ENCODE data around the gene TAF10.
A peak's percentile ranks its signal among the peaks of the same experiment; 100 is the strongest.

The TAF10 gene

GRCh38 chr11:6612213-6613041, at the start of gene TAF10:
Gene TAF10 (minus strand): TSS chr11:6612216. CDS start chr11:6612189, 27 bp downstream.
- Histone ChIP-seq H3K27me3 (ENCODE audit: control insufficient read depth, insufficient read depth, low read length) (no peaks in the 10 kb centered on the region), H3K36me3 (ENCODE audit: control insufficient read depth, insufficient read depth, low read length) (peaks cover 42% of the 10 kb centered on the region), H3K9ac (ENCODE audit: low read length) (peak within 1 kb of the TSS; percentile 69), H3K4me1 (ENCODE audit: control insufficient read depth, insufficient read depth, low read length) (peaks cover 41% of the 10 kb centered on the region), H3K4me3 (ENCODE audit: low read length) (peak within 1 kb of the TSS; percentile 73), H3K27ac (ENCODE audit: low read depth, low read length) (peak within 1 kb of the TSS; percentile 99)

- Histone ChIP-seq H3K4me3 (ENCODE audit: low read length) (no peak overlapping the region), H3K36me3 (ENCODE audit: control insufficient read depth, insufficient read depth, low read length) (no peaks in the 10 kb centered on the region), H3K9ac (ENCODE audit: low read length) (no peak overlapping the region), H3K4me1 (ENCODE audit: control insufficient read depth, insufficient read depth, low read length) (peaks cover 8% of the 10 kb centered on the region), H3K27ac (ENCODE audit: low read depth, low read length) (no peak overlapping the region), H3K27me3 (ENCODE audit: control insufficient read depth, insufficient read depth, low read length) (peaks cover 4% of the 10 kb centered on the region)
Measured at GRCh38 chr11:6660712-6661111, 48.7 kb upstream of the TAF10 start.

DNA sequence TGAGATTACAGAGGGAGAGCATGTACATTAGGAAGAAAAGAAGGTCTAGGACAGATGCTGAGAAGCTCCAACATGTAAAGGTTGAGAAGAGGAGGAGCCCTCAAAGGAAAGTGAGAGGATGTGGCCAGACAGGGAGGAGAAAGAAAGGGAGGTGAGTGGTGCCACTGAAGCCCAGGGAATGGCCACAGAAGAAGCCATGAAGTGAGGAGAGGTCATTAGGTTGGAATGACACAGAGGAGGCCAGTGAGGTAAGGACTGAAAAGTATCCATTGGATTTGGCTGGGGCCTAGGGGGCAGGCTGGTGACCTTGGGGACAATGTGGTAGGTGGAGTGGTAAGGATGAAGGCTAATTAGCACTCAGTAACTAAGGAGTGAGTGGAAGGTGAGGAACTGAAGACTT, 46.6 kb upstream of the TAF10 start:
- H3K9ac ChIP-seq (ENCODE audit: low read length): no peak overlapping the region
- H3K27me3 ChIP-seq (ENCODE audit: control insufficient read depth, insufficient read depth, low read length): peaks cover 4% of the 10 kb centered on the region
- H3K4me1 ChIP-seq (ENCODE audit: control insufficient read depth, insufficient read depth, low read length): peaks cover 14% of the 10 kb centered on the region
- H3K36me3 ChIP-seq (ENCODE audit: control insufficient read depth, insufficient read depth, low read length): no peaks in the 10 kb centered on the region
- H3K27ac ChIP-seq (ENCODE audit: low read depth, low read length): no peak overlapping the region
- no peak overlapping the region for H3K4me3 ChIP-seq (ENCODE audit: low read length)

- Histone ChIP-seq H3K36me3 (ENCODE audit: control insufficient read depth, insufficient read depth, low read length) (no peaks in the 10 kb centered on the region), H3K4me3 (ENCODE audit: low read length) (no peak overlapping the region), H3K9ac (ENCODE audit: low read length) (no peak overlapping the region), H3K27ac (ENCODE audit: low read depth, low read length) (no peak overlapping the region), H3K4me1 (ENCODE audit: control insufficient read depth, insufficient read depth, low read length) (peaks cover 9% of the 10 kb centered on the region), H3K27me3 (ENCODE audit: control insufficient read depth, insufficient read depth, low read length) (peaks cover 4% of the 10 kb centered on the region)
Measured at GRCh38 chr11:6657346-6657745, 45.3 kb upstream of the TAF10 start.

DNA sequence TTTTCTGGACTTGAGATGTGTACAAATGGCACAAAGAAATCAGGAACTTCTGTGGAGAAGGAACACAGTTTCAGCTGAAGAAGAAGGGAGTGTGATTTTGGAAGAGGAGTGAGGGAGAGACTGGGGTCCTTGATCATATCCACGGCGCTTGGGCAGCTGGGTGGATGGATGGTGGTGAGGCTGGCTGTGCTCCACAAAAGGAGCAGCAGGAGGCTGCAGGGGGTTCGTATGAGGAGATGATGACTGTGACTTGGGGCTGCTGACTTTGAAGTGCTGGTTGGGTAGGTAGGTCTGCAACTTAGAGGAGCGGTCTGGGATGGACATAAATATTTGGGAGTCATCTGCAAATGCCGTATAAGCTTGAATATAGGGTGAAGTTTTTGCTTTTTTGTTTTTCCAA, 44.9 kb upstream of the TAF10 start:
- H3K27ac ChIP-seq (ENCODE audit: low read depth, low read length): no peak overlapping the region
- peaks cover 4% of the 10 kb centered on the region for H3K27me3 ChIP-seq (ENCODE audit: control insufficient read depth, insufficient read depth, low read length)
- H3K4me3 ChIP-seq (ENCODE audit: low read length): peak overlapping the region; percentile 73
- no peaks in the 10 kb centered on the region for H3K36me3 ChIP-seq (ENCODE audit: control insufficient read depth, insufficient read depth, low read length)
- peaks cover 9% of the 10 kb centered on the region for H3K4me1 ChIP-seq (ENCODE audit: control insufficient read depth, insufficient read depth, low read length)
- H3K9ac ChIP-seq (ENCODE audit: low read length): no peak overlapping the region

GRCh38 chr11:6656584-6656915, 44.5 kb upstream of the TAF10 start:
- Histone ChIP-seq H3K4me3 (ENCODE audit: low read length) (peak overlapping the region; percentile 73), H3K27me3 (ENCODE audit: control insufficient read depth, insufficient read depth, low read length) (peaks cover 4% of the 10 kb centered on the region), H3K36me3 (ENCODE audit: control insufficient read depth, insufficient read depth, low read length) (no peaks in the 10 kb centered on the region), H3K27ac (ENCODE audit: low read depth, low read length) (peak overlapping the region; percentile 85), H3K9ac (ENCODE audit: low read length) (no peak overlapping the region), H3K4me1 (ENCODE audit: control insufficient read depth, insufficient read depth, low read length) (peaks cover 9% of the 10 kb centered on the region)

DNA sequence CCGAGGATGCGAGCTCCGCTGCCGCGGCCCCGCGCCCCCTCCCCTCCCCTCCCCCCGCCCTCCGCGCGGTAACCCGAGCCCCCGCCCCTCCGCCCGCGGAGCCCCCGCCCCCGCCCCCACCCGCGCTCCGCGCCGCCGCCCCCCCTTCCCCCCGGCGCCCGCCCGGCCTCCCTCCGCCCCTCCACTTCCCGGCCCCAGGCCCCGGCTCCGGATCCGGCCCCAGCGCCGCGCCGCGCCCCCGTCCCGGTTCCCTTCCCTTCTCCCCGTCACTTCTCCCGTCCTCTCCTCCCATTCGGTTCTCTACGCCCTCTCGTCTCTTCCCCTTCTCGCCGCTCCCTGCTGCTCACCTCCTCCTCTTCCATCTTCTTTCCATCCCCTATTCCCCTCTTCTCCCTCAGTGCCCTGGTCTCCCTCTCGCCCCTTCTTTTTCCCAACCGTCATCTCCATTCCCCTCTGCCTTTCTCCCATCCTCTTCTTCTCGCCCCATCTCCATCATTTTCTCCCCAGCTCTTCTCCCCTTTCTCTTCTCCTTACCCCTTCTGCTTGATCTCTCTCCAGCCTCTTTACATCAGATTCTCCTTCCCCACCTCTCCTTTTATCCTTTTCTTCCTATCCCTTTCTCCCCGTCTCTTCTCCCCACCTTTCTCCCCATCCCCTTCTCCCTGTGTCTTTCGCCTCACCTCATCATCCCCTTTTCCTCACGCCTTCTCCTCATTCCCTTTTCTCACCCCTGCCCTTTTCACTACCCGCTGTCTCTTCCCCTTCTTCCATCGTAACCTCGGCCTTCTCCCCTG, 44.0 kb upstream of the TAF10 start, which contains the start of gene DCHS1:
Gene DCHS1 (minus strand): TSS at position 20 of the 794 bp plus-strand sequence. CDS start 14,196 bp downstream, outside the sequence.
- H3K27ac ChIP-seq (ENCODE audit: low read depth, low read length): peak within 1 kb of the TSS; percentile 85
- H3K27me3 ChIP-seq (ENCODE audit: control insufficient read depth, insufficient read depth, low read length): peaks cover 4% of the 10 kb centered on the region
- no peaks in the 10 kb centered on the region for H3K36me3 ChIP-seq (ENCODE audit: control insufficient read depth, insufficient read depth, low read length)
- H3K4me3 ChIP-seq (ENCODE audit: low read length): peak within 1 kb of the TSS; percentile 73
- peak within 1 kb of the TSS; percentile 80 for H3K9ac ChIP-seq (ENCODE audit: low read length)
- peaks cover 9% of the 10 kb centered on the region for H3K4me1 ChIP-seq (ENCODE audit: control insufficient read depth, insufficient read depth, low read length)

DNA sequence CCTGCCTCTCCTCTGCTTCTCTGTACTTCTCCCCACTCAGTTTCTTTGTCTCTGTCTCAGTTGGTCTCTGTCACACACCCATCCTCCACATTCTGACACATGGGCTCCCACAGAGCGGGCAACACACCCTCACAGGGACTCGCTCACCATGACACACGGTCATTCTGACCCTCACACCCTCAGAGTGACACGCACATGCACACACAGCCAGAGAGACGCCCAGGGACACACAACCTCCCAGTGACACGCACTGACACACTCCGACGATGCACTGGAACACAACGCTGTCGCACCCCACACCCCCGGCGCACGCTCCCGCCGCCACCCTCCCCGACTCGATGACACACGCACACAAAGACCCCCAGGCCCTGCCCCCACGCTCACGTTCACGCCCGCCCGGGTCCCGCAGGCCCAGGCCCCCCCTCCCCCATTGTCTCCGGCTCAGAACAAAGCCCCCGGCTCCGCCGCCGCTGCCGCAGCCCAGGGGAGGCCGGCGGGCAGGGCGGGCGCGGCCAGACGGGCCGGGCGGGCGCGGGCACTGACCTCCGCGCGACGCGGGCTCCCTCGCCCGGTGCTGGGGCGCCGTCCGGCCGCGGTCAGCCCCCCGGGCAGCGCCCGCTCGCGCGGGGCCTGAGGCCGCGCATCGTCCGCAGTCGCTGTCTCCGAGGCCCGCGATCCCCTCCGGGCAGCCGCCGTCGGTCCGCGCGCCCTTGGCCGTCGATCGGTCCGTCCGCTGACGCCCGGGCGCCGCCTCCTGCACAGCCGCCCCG, 43.2 kb upstream of the TAF10 start:
- Histone ChIP-seq H3K4me1 (ENCODE audit: control insufficient read depth, insufficient read depth, low read length) (peaks cover 9% of the 10 kb centered on the region), H3K36me3 (ENCODE audit: control insufficient read depth, insufficient read depth, low read length) (no peaks in the 10 kb centered on the region), H3K9ac (ENCODE audit: low read length) (peak overlapping the region; percentile 80), H3K4me3 (ENCODE audit: low read length) (peak overlapping the region; percentile 69), H3K27me3 (ENCODE audit: control insufficient read depth, insufficient read depth, low read length) (peaks cover 4% of the 10 kb centered on the region), H3K27ac (ENCODE audit: low read depth, low read length) (peak overlapping the region; percentile 78)

DNA sequence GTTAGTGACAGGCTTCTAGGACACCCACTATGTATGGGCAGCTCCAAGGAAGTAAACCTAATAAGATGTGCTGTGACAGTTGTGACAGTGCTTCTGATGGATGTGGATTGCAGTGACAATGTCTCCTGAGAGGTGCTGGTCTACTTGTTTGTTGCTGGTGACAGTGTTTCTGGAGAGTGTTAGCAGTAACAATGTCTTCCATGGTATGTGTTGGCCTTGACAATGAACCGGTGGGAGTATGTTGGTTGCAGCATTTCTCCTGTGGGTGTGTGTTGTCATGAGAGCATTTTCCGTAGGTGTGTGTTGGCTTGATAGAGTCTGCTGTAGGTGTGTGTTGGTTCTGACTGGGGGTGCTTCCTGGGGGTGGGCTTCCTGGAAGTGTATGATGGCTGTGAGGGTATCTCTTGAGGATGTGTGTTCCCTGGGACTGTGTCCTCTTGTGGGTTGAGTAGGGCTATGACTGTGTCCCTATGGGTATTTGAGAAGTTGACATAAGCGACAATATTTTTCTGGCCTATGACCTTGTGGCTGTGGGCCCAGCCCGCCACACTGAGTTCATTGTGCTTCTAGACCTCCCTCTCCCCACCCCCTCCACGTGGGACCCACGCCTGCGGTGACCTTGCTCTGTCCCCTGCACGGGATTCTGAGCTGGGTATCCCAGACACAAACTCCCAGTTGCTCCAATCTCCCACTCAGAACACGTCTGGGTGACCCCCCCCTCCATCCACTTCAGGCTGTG, 42.4 kb upstream of the TAF10 start:
- peak overlapping the region; percentile 69 for H3K4me3 ChIP-seq (ENCODE audit: low read length)

DNA sequence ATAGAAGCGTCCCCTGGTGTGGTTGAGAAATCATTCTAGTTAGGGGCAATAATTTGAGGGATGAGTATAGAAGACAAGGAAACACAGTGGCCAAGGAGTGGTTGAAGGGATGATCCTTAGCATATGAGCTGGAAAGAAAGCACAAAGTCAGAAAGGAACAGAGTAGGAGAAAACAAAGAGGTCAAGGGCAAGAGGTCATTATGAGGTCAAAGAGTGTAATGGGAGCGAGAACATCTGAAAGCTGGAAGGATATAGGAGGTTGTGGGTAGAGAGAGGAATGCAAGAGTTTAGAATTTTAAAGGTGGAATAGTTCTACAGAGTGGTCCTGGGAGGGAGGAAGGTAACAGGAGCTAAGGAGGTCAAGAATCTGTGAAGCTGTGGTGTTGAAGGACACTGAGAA, 41.6 kb upstream of the TAF10 start:
- Histone ChIP-seq H3K27me3 (ENCODE audit: control insufficient read depth, insufficient read depth, low read length) (peaks cover 4% of the 10 kb centered on the region), H3K27ac (ENCODE audit: low read depth, low read length) (no peak overlapping the region), H3K9ac (ENCODE audit: low read length) (no peak overlapping the region), H3K4me1 (ENCODE audit: control insufficient read depth, insufficient read depth, low read length) (peaks cover 9% of the 10 kb centered on the region), H3K36me3 (ENCODE audit: control insufficient read depth, insufficient read depth, low read length) (no peaks in the 10 kb centered on the region), H3K4me3 (ENCODE audit: low read length) (no peak overlapping the region)

More for the DNA sequence above, 42.4 kb upstream of the TAF10 start:
- peaks cover 9% of the 10 kb centered on the region for H3K4me1 ChIP-seq (ENCODE audit: control insufficient read depth, insufficient read depth, low read length)
- no peaks in the 10 kb centered on the region for H3K36me3 ChIP-seq (ENCODE audit: control insufficient read depth, insufficient read depth, low read length)
- H3K27me3 ChIP-seq (ENCODE audit: control insufficient read depth, insufficient read depth, low read length): peaks cover 4% of the 10 kb centered on the region
- no peak overlapping the region for H3K9ac ChIP-seq (ENCODE audit: low read length)
- peak overlapping the region; percentile 78 for H3K27ac ChIP-seq (ENCODE audit: low read depth, low read length)

- no peak overlapping the region for H3K27ac ChIP-seq (ENCODE audit: low read depth, low read length)
- H3K4me1 ChIP-seq (ENCODE audit: control insufficient read depth, insufficient read depth, low read length): peaks cover 9% of the 10 kb centered on the region
- no peak overlapping the region for H3K4me3 ChIP-seq (ENCODE audit: low read length)
- H3K27me3 ChIP-seq (ENCODE audit: control insufficient read depth, insufficient read depth, low read length): peaks cover 4% of the 10 kb centered on the region
- no peak overlapping the region for H3K9ac ChIP-seq (ENCODE audit: low read length)
- no peaks in the 10 kb centered on the region for H3K36me3 ChIP-seq (ENCODE audit: control insufficient read depth, insufficient read depth, low read length)
Measured at GRCh38 chr11:6653097-6653496, 41.1 kb upstream of the TAF10 start.

Data from rectal smooth muscle tissue (tissue), 1 donor.